ENCODE measurements around the gene GMDS.

Gene GMDS

GRCh38 chr6:1840491-1841121 lies 404.8 kb downstream of the GMDS start:
- no peak for DNase-seq (ENCODE audit: low read depth in 1 of 2, low spot score in 1 of 2)

- DNase-seq (ENCODE audit: low read depth in 1 of 2, low spot score in 1 of 2), result no peak
Measured at GRCh38 chr6:1839361-1839760, 406.0 kb downstream of the GMDS start.

DNA sequence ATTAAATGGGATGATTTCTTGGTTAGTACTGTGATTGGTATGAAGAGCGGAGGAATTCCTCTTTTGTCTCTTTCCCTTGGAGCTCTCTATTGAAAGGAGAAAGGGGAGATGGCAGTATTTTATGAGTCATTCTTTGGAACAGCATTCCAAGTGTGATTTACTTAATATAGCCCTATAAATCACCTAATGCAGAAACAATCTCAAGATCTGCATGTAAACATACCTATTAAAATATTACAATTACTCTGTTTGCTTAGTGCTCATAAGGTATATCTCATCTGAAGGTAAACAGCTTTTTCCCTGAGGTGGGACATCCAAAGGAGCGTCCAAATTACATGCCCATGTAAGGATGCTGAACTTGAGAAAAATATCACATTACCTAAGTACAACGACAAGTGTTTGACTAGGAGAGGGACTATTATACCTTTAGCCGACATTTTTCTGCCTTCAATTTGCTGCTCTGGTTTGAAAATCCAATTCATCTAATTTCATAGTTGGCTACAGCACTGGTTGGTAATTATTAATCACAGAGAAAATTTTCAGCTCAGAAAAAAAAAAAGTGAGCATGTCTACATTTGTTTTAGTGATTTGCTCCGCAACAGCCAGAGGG lies 406.7 kb downstream of the GMDS start:
- DNase-seq (ENCODE audit: low read depth in 1 of 2, low spot score in 1 of 2), result no peak

- DNase-seq (ENCODE audit: low read depth in 1 of 2, low spot score in 1 of 2), result no peak
Measured at GRCh38 chr6:1837826-1838225, 407.6 kb downstream of the GMDS start.

DNA sequence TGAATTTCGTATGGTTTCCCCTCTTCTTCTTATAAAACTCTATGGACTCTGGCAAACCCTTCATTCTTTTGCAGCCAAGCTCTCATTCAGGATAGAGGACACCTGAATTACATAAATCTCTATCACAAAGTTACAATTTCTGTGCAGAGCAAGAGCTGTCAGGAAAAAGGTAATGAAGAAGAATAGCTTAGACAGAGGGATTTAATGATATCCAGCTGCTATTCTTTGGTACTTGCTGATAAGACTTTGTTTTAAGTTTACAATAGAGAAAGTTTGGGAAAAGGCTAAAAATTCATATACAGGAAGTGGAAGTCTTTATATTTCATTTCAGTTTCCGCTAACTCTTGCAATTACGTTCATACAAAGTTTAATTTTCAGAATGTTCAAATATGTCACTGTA lies 408.7 kb downstream of the GMDS start:
- DNase-seq (ENCODE audit: low read depth in 1 of 2, low spot score in 1 of 2), result no peak

DNA sequence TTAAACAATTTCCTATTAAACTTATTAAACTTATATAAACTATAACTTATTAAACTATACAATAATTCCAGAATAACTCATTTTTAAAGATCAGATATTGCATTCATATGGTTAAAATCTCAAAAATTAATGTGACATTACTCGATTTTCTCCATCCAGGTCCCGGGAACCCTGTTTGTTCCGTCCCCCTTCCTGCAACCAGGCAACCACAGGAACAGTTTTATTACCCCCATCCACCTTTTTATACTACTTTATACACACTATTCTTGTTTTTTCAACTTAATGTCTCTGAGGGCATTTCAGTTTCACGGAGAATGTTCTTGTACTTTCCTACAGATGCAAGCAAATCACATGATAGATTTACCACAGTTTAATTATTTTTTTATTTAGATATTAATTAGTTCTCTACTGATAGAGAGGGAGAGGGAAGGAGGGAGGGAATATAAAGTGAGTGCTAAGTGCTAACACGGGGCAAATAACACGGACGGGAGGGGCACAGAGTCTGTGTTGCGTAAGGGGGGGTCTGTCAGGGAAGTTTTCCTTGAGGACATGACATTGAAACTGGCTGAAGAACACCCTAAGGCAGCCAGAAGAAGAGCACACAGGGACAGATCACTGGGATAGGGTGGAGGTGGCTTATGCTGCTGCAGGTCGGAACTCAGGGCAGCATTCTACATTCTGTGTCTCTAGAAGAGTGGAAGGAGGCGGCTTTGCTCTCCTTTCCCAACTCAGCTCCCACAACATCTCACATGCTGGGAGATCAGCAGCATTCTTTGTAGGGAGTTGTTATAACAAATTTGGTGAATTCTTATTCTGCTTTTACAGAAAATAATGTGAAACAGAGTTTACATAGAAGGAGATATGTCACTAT lies 410.5 kb downstream of the GMDS start:
- DNase-seq (ENCODE audit: low read depth in 1 of 2, low spot score in 1 of 2), result no peak

DNA sequence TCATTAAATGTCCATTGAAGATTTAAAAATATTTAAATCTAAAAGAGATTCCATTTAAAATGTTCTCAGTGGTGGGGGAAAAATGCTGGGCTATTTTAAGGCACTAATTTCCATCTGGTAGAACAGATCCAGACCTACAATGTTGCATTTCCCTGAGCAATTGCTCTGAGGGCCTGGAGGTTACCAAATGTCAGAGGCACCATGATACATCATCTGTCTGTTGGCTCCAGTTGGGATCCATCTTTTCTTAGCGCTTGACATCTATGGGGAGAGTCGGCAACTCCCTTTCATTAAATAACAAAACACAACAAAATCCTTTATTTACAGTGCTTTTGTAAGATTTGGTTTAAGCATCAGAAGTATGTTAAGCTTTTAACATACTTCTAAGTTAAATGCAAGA lies 411.2 kb downstream of the GMDS start:
- no peak for DNase-seq (ENCODE audit: low read depth in 1 of 2, low spot score in 1 of 2)

DNA sequence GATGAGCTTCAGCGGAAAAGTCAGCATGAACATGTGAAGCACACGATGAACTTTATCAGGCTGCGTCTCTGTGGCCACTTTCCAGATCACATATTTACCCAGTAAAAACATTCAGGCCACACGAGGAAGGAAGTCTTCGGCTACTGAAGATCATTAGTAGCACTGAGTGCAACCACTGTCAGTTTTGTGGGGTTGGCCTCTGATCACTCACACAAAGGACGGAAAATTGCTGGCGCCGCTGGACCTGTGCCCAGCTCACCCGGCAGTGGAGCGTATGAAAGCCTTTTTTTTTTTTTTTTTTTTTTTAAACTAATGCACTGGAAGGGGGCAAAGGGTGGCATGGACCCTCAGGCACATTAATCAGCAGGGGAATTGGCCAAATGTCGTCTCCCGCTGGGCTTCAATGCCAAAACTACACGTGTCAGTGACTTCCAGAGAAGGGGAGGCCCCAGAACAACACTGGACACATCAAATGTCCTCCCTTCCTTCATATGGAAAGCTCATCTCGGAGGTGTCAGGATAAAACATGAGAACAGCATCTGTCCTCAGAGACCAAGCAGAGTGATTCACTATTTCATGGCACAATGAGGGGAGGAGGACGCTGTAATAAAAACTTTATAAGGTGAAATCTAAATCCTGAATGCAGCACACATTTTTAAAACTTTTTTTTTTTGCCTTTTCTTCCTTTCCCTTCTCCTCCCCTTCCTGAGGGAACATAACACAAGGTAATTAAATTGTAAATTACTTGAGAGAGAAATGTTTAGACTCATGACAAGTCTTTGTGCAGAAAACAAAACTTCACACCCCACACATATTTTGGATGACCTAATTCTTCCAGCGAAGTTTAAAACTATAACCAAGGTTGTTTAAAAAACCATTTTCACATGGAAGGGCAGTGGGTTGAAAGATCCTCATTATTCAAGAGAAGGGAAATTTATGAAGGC lies 412.3 kb downstream of the GMDS start:
- DNase-seq (ENCODE audit: low read depth in 1 of 2, low spot score in 1 of 2), result no peak

- no peak for DNase-seq (ENCODE audit: low read depth in 1 of 2, low spot score in 1 of 2)
Measured at GRCh38 chr6:1832358-1832757, 413.0 kb downstream of the GMDS start.

DNA sequence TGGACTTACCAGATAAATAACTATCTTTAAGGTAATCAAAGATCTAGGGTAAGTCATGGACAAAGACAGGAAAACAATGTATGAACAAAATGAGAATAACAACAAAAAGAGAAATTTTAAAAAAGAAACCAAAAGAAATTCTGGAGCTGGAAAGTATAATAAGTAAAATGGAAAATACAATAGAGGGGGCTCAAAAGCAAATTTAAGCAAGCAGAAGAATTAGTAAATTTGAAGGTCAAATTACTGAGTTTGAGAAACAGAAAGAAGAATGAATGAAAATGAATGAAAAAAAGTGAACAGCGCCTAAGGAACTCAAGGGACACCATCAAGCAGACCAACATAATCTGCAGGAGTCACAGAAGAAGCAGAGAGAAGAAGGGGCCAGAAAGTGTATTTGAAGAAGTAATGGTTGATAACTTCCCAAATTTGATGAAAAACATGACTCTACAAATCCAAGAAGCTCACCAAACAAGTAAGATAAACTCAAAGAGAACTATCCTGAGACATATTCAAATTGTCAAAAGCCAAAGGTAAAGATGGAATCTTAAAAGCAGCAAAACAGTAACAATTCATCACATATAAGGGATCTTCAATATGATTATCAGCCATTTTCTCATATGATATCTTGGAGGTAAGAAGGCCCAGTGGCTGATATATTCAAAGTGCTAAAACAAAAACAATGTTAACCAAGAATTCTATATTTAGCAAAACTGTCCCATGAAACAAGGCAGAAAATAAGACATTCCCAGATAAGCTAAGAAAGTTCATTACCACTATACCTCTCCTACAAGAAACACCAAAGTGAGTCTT lies 417.2 kb downstream of the GMDS start:
- no peak for DNase-seq (ENCODE audit: low read depth in 1 of 2, low spot score in 1 of 2)

GRCh38 chr6:1825926-1826325 lies 419.5 kb downstream of the GMDS start:
- DNase-seq (ENCODE audit: low read depth in 1 of 2, low spot score in 1 of 2), result no peak

DNA sequence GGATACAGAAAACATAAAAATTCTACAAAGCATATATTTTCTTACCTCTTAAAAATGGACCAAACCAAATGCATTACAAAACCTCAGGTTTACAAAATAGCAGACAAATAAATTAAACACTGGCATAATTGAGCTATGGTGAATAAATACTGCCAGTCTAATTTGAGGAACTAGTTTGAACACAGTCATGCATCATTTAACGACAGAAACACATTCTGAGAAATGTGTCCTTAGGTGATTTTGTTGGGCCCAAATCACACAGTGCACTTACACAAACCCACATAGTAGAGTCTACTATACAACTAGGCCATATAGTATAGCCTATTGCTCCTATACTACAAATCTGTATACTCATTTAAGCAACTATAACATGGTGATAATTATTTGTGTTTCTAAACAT lies 420.1 kb downstream of the GMDS start:
- no peak for DNase-seq (ENCODE audit: low read depth in 1 of 2, low spot score in 1 of 2)

DNA sequence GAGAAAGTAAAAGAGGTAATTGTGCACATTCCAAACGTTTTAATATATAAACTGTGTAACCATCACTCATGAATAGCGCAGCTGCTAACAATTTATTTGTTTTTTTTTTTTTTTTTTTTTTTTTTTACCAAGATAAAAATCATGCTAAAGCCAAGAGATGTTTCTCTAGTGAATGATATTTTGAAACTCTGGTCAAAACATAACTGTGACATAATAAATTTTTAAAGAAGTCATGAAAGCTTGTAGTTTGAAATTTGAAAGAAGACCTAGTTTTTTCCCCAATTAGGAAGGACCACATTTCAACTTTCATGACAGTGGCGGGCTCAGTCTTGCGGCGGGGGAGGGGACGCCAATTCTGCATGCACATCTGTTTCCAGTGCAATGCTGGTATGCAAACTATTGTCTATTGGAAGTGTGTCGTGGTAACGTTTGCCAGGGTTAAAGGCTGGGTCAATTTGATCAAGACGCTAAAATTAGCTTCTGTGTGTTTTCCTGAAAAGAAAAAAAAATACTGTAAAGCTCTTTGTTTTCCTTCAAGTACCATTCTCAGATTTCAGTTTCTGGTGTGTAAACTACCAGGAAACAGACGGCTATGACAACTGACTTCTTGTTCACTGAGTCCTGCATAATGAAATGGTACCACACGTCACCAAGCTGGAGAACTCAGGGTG lies 423.8 kb downstream of the GMDS start:
- no peak for DNase-seq (ENCODE audit: low read depth in 1 of 2, low spot score in 1 of 2)

GRCh38 chr6:1821164-1821512 lies 424.3 kb downstream of the GMDS start:
- no peak for DNase-seq (ENCODE audit: low read depth in 1 of 2, low spot score in 1 of 2)

GRCh38 chr6:1820714-1821113 lies 424.7 kb downstream of the GMDS start:
- DNase-seq (ENCODE audit: low read depth in 1 of 2, low spot score in 1 of 2), result no peak

- DNase-seq (ENCODE audit: low read depth in 1 of 2, low spot score in 1 of 2), result no peak
Measured at GRCh38 chr6:1820165-1820564, 425.2 kb downstream of the GMDS start.

DNA sequence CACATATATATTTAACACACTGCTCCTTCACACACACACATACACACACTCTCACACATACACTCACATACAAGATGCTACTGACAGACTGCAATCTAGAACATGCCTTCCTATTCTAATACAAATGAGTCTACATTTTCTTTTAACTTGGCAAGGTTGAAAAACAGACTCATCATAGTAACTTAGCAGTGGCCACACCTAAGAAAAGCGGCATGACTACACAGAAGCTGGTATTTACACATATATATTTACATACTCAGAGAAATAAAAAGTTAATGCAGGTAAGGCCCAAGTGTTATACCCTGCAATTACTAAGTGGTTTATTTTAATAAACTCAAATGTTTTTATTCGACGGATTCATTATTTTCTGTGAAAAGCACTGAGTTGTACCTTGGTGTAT lies 426.4 kb downstream of the GMDS start:
- DNase-seq (ENCODE audit: low read depth in 1 of 2, low spot score in 1 of 2), result no peak

DNA sequence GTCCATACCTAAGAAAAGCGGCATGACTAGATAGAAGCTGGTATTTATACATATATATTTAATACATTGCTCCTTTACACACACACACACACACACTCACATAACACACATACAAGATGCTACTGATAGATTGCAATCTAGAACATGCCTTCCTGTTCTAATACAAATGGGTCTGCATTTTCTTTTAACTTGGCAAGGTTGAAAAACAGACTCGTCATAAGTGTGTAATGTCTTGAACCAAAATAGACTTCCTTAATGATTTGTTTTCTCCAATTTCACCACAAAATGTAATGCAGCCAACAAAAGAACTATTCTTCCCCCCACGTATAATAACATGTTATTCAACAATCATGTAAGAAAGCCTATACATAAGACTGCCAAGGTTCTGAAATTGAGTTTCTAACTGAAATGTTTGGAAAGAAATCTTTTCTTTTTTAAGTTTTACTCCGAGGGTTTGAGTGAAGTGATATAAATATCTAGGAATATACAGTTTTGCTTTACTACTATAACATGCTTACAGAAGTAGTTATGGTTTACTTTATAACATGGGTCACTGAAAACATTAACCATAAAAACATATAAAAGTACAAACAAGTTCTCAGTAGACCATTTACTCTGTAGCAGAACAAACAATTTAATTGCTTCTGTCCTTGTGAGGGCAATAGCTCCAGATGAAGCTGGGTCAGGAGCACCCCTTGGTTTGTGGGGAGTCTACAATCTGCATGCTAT lies 428.2 kb downstream of the GMDS start:
- no peak for DNase-seq (ENCODE audit: low read depth in 1 of 2, low spot score in 1 of 2)

- DNase-seq (ENCODE audit: low read depth in 1 of 2, low spot score in 1 of 2), result no peak
Measured at GRCh38 chr6:1815827-1816452, 429.5 kb downstream of the GMDS start.
